Calu3 (cell line): ENCODE results near the gene GRIA1. TPM values are rescaled to one million over a fixed set of nuclear protein-coding genes. Genes with fewer than 3 reads are reported as not detected.

Source experiments
- BruUV-seq: library from RNA; stranded (reverse); fragments of 400-500 nt; replicated peaks from 2 replicates; lab custom pipeline; 2021; lab: Mats Ljungman, UMichigan
- CTCF ChIA-PET: fragments of 300-600 bp; sonication (Branson Sonifier 250); formaldehyde crosslinking; loops from one replicate; lab custom pipeline; 2022; ENCODE audit warnings: antibody characterized with exemption; lab: Charles Lee
- DNase-seq: peaks from one replicate; pipeline ENCODE4 v3.0.0; 2022
- H3K27ac Mint-ChIP-seq: one replicate; pipeline ENCODE4 v1.8.0; 2022; ENCODE audit warnings: mixed read lengths; ENCODE audit not compliant: unreplicated experiment
- H3K27me3 Mint-ChIP-seq: one replicate; pipeline ENCODE4 v1.8.0; 2022; ENCODE audit warnings: mixed read lengths; ENCODE audit not compliant: unreplicated experiment
- H3K36me3 Mint-ChIP-seq: one replicate; pipeline ENCODE4 v1.8.0; 2022; ENCODE audit warnings: mild to moderate bottlenecking, moderate library complexity, mixed read lengths; ENCODE audit not compliant: insufficient read depth, unreplicated experiment
- H3K4me1 Mint-ChIP-seq: one replicate; pipeline ENCODE4 v1.8.0; 2022; ENCODE audit warnings: mild to moderate bottlenecking, low read depth, mixed read lengths; ENCODE audit not compliant: unreplicated experiment
- H3K4me3 Mint-ChIP-seq: one replicate; pipeline ENCODE4 v1.8.0; 2022; ENCODE audit warnings: mild to moderate bottlenecking, low read depth, moderate library complexity, mixed read lengths; ENCODE audit not compliant: unreplicated experiment
- H3K9me3 Mint-ChIP-seq: one replicate; pipeline ENCODE4 v1.8.0; 2022; ENCODE audit warnings: low read depth, mixed read lengths; ENCODE audit not compliant: unreplicated experiment
- intact Hi-C: fragments of 100-400 bp; cut with micrococcal nuclease; formaldehyde crosslinking; loops from one replicate; pipeline ENCODE4 v1.10.0; 2022; ENCODE audit not compliant: unreplicated experiment
- total RNA-seq: library from RNA; stranded (reverse); gene quantifications from 2 replicates; pipeline ENCODE4 v1.2.3, GENCODE V29; 2022
- TF ChIP-seq, protein P1 (sequence below): fragments of 200-600 bp; IDR thresholded peaks from one replicate; pipeline ENCODE4 v1.8.0; 2022; ENCODE audit warnings: antibody characterized with exemption; ENCODE audit not compliant: unreplicated experiment

The GRIA1 gene
- total RNA-seq, 1 experiment from 2014 or later: not detected

DNA sequence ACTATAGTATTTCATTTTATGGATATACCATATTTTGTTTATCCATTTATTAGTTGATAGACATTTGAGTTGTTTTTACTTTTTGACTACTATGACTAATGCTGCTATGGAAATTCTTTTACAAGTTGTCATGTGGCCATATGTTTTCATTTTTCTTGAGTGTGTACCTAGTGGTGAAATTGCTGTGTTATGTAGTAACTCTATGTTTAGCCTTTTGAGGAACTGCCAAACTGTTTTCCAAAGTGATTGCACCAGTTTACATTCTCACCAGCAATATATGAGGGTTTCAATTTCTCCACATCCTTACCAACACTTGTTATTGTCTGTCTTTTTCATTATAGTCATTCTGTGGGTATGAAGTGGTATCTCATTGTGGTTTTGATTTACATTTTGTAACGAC, 75.4 kb downstream of the GRIA1 start:
- intact Hi-C loops: no loop called here
- CTCF ChIA-PET: interaction anchor here (0.6 kb wide), 2 partner anchors 16 to 176 kb away, joined by 4 to 5 read pairs; no protein-coding TSS in a partner anchor
- Mint-ChIP-seq H3K27me3 (no peaks in the 10 kb centered on the region), H3K9me3 (no peaks in the 10 kb centered on the region), H3K27ac (no peak overlapping the region), H3K36me3 (no peaks in the 10 kb centered on the region), H3K4me1 (peaks cover 13% of the 10 kb centered on the region), H3K4me3 (no peak overlapping the region)
- no peak for DNase-seq
- TF ChIP-seq, protein P1, sequence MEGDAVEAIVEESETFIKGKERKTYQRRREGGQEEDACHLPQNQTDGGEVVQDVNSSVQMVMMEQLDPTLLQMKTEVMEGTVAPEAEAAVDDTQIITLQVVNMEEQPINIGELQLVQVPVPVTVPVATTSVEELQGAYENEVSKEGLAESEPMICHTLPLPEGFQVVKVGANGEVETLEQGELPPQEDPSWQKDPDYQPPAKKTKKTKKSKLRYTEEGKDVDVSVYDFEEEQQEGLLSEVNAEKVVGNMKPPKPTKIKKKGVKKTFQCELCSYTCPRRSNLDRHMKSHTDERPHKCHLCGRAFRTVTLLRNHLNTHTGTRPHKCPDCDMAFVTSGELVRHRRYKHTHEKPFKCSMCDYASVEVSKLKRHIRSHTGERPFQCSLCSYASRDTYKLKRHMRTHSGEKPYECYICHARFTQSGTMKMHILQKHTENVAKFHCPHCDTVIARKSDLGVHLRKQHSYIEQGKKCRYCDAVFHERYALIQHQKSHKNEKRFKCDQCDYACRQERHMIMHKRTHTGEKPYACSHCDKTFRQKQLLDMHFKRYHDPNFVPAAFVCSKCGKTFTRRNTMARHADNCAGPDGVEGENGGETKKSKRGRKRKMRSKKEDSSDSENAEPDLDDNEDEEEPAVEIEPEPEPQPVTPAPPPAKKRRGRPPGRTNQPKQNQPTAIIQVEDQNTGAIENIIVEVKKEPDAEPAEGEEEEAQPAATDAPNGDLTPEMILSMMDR: no peak
- BruUV-seq: no TSS peak

DNA sequence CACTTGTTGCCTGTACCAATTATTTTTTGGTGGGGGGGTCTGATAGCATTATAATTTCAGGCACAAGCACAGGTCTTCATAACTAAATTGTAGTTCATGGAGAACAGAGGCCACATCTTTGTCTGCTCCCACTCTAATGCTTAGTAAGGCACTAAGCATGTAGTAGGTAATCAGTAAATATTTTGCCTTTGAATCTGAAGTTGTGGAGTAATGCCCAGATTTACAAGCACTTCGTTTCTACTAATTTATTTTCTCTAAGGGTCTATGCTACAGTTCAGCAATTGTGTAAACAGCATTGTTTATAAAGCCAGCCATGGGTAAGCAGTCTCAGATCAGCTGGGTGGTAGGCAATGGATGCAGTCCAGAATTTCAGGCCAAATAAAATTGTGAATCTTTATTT, 78.6 kb downstream of the GRIA1 start:
- no TSS peak for BruUV-seq
- Mint-ChIP-seq H3K27me3 (no peaks in the 10 kb centered on the region), H3K4me1 (no peaks in the 10 kb centered on the region), H3K9me3 (no peaks in the 10 kb centered on the region), H3K36me3 (no peaks in the 10 kb centered on the region), H3K4me3 (no peak overlapping the region), H3K27ac (no peak overlapping the region)
- CTCF ChIA-PET: no interaction called here
- intact Hi-C loops: no loop called here
- TF ChIP-seq, protein P1: no peak
- no peak for DNase-seq

DNA sequence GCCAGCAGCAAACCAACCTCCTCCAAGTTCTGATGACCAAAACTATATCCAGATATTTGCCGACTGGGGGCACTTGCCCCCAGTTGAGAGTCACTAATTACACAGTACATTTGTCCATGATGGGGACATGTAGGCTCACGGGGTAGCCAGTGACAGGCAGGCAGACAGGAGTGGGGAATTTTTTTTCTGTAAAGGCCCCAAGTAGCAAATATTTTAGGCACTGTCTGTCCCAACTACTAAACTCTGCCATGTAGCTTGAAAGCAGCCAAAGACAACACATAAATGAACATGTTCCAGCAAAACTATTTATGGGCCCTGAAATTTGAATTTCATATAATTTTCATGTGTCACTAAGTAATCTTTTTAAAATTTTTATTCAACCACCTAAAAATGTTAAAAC, 80.7 kb downstream of the GRIA1 start:
- DNase-seq: no peak
- Mint-ChIP-seq H3K27ac (no peak overlapping the region), H3K4me1 (no peaks in the 10 kb centered on the region), H3K4me3 (no peak overlapping the region), H3K27me3 (no peaks in the 10 kb centered on the region), H3K36me3 (no peaks in the 10 kb centered on the region), H3K9me3 (no peaks in the 10 kb centered on the region)
- TF ChIP-seq, protein P1: no peak
- no TSS peak for BruUV-seq
- intact Hi-C loops: no loop called here
- CTCF ChIA-PET: no interaction called here

DNA sequence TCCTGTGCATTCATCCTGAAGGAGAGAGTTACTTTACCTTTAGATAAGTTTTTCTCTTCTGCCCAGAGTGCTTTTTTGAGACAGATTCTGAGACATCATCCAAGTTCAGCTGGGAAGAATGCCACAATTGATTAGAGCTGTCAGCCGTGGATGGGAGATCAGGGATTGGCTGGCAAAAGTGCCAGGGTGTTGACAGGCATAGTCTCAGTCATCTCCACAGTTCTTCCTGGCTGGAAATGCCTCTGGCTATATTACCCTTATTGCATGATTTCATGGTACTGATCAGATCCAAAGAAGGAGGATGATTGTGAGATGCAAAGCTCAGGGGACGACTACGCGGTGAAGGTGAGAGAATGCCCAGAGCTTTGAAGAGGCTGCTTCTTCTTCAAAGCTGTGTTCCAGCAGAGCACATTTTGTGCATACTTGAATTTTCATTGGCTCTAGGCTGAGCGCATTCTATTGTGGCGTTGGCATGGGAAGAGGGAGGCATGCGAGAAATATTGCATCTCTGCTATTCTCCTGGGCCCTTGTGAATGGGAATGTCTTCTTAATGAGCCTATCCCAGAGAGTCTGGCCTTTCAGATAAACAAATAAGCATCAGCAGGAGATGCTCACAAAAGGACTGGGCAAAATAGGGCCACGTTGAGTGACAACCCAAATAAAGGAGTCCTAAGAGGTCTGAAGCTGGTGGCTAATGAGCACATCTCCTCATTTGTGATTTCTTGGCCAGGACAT, 82.1 kb downstream of the GRIA1 start:
- Mint-ChIP-seq H3K36me3 (no peaks in the 10 kb centered on the region), H3K4me1 (no peaks in the 10 kb centered on the region), H3K27me3 (no peaks in the 10 kb centered on the region), H3K27ac (no peak overlapping the region), H3K9me3 (no peaks in the 10 kb centered on the region), H3K4me3 (no peak overlapping the region)
- TF ChIP-seq, protein P1: no peak
- no TSS peak for BruUV-seq
- CTCF ChIA-PET: interaction anchor here (0.7 kb wide), 1 partner anchor 528 kb away, joined by 3 read pairs; no protein-coding TSS in a partner anchor
- DNase-seq: no peak
- intact Hi-C loops: no loop called here
